Mucosa of stomach (tissue), 1 donor: ENCODE results near the gene HSPA9.

Experiments used
- H3K27me3 ChIP-seq: one replicate; pipeline ENCODE4 v1.7.0; 2013; ENCODE audit warnings: mild to moderate bottlenecking, low read length; ENCODE audit not compliant: control insufficient read depth, insufficient read depth
- H3K36me3 ChIP-seq: one replicate; pipeline ENCODE4 v1.7.0; 2013; ENCODE audit warnings: low read length; ENCODE audit not compliant: control insufficient read depth, insufficient read depth
- H3K4me1 ChIP-seq: one replicate; pipeline ENCODE4 v1.7.0; 2013; ENCODE audit warnings: mild to moderate bottlenecking, low read length; ENCODE audit not compliant: control insufficient read depth, insufficient read depth
- H3K4me3 ChIP-seq: one replicate; pipeline ENCODE4 v1.7.0; 2013; ENCODE audit warnings: low read length
- H3K9ac ChIP-seq: one replicate; pipeline ENCODE4 v1.7.0; 2013; ENCODE audit warnings: mild to moderate bottlenecking, low read length, moderate library complexity
- H3K9me3 ChIP-seq: one replicate; pipeline ENCODE4 v1.7.0; 2013; ENCODE audit warnings: mild to moderate bottlenecking, low read length, moderate library complexity; ENCODE audit not compliant: control insufficient read depth
- donor health status: Pancreatic carcinoma.

The HSPA9 gene

DNA sequence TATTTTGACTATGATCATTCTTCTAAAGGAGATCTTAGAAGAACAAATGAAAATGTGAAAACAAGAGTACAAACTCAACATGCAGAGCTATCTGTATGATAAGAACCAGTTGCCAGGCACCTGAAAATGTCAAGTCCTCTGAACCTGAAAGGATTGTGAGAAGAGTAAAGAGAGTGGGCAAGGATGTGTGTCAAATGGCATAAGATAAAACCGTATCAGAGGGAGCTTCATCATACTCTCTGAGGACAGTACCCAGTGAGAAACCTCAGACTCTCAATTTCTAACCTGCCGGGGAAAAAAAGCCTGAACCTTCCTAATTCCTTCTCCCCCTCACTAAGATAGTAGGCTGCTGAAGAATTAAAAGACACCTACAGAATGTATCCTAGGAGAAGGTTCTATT, 39.0 kb downstream of the HSPA9 start:
- peaks cover 13% of the 10 kb centered on the region for H3K4me1 ChIP-seq
- no peak overlapping the region for H3K4me3 ChIP-seq
- no peaks in the 10 kb centered on the region for H3K27me3 ChIP-seq
- H3K36me3 ChIP-seq: no peaks in the 10 kb centered on the region
- H3K9me3 ChIP-seq: no peaks in the 10 kb centered on the region
- no peak overlapping the region for H3K9ac ChIP-seq

DNA sequence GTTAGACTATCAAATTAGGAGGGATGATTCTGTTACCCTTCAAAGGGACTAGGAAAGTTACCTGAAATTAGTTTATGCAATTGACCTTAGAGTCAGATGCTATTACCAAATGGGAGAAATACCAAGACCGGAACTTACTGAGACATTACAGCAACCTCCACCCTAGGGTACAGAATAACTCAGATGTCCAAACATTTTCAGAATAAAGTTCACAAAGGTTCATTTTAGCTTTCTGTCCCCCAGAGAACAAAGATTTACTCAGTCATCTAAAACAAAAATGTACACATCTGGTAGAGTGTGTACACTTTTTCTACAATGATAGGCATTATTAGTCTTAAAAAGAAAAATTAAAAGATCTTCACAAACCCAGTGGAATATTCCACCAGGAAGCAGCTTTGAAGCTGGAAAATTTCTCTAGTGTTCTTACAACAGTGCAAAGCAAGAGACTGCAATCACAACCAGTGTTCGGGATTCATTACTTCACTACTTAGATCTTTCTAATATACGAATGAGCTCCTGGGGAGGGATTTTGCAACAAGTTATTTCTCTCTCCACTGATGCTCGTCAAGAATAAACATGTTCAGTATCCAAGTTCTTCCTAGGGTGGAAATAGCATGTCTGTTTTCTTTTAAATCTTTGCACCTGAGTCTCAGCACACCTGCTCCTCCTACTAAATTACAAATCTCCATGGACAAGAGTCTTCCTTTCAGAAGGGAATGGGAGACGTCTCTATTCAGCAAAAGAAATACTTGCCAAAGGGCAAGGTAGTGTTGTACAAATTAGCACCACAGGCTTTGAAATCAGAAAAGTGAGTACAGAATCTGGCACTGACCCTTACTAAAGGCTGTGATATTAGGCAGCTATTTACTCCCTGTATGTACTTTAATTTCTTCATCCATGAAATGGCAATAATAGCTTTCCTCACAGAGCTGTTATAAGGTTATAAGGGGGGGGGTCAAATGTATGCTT, 40.9 kb downstream of the HSPA9 start:
- Histone ChIP-seq H3K27me3 (no peaks in the 10 kb centered on the region), H3K4me1 (peaks cover 4% of the 10 kb centered on the region), H3K4me3 (no peak overlapping the region), H3K36me3 (no peaks in the 10 kb centered on the region), H3K9me3 (no peaks in the 10 kb centered on the region), H3K9ac (no peak overlapping the region)

DNA sequence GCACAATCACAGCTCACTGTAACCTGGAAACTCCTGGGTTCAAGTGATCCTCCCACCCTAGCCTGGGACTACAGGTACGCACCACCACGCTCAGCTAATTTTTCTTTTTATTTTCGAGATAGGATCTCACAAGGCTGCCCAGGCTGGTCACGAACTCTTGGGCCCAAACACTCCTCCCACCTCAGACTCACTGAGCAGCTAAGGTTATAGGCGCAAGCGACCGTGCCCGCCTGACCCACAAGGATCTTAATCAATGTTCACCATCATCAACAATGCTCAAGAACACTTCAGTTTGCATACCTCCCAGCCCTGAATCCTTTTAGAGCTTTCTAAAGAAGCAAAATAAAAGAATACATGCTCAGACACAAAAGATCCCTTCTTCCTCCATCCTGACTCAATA, 45.4 kb downstream of the HSPA9 start:
- H3K27me3 ChIP-seq: no peaks in the 10 kb centered on the region
- H3K9ac ChIP-seq: no peak overlapping the region
- peaks cover 4% of the 10 kb centered on the region for H3K4me1 ChIP-seq
- no peaks in the 10 kb centered on the region for H3K36me3 ChIP-seq
- no peak overlapping the region for H3K4me3 ChIP-seq
- no peaks in the 10 kb centered on the region for H3K9me3 ChIP-seq

DNA sequence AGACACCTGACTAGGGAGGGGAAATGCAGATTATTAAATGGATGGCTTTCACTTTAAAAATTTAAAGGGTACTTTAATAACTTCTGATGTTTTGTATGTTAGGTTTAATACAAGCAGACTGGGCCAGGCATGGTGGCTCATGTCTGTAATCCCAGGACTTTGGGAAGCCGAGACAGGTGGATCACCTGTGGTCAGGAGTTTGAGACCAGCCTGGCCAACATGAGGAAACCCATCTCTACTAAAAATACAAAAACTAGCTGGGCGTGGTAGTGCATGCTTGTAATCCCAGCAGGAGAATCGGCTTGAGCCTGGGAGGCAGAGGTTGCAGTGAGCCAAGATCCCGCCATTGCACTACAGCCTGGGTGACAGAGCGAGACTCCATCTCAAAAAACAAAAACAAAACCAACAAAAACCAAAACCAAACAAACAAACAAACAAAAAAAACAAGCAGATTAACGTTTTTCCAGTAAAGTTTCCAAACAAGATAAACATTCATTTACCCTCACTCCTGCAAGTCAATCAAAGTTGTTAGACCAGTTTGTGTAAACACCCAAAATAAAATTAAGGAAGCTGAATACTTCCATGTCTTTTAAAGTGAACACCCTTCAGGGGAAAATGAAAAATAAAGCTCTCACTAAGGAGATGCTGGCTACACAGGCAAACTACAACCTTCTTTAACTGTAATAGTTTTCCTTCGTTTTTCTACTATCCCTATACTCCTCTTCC, 46.3 kb downstream of the HSPA9 start:
- H3K36me3 ChIP-seq: no peaks in the 10 kb centered on the region
- no peaks in the 10 kb centered on the region for H3K9me3 ChIP-seq
- no peaks in the 10 kb centered on the region for H3K27me3 ChIP-seq
- peaks cover 4% of the 10 kb centered on the region for H3K4me1 ChIP-seq
- no peak overlapping the region for H3K9ac ChIP-seq
- no peak overlapping the region for H3K4me3 ChIP-seq

DNA sequence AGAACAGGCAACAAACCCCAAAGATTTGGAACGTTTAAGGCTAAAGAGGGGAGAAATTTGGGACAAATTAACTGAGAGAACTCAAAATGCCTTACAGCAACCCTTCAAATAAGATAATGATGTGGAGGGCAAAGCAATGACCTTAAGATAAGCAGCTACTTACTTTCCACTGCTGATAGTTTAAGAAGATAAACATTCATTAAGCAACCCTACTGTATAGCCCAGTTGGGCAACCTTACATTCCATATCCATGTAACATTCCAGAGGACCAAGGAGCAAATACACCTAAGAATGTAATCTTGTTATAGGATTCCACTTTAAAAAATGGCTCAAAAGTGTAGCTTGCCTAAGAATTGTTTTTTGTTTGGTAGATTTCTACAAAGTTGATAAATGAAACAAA, 47.0 kb downstream of the HSPA9 start:
- no peaks in the 10 kb centered on the region for H3K9me3 ChIP-seq
- peaks cover 4% of the 10 kb centered on the region for H3K4me1 ChIP-seq
- no peak overlapping the region for H3K9ac ChIP-seq

DNA sequence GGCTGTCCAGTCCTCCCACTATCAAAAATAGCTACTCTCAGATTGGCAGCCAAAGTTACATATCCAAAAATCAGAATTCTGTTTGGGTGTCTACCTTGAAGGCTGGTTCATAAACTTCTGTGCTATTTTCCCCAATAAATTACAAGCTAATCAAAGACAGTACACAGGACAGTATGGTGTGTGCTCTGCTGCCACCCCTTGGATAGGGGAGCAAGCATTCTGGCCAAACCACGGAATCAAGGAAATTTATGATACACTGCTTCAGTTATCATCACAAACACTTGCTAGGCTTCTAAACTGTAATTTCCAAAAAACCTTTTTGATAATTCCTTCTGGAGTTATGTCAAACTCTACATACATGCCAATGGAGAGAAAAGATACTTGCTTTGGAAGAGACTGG, 48.0 kb downstream of the HSPA9 start:
- Histone ChIP-seq H3K27me3 (no peaks in the 10 kb centered on the region), H3K4me3 (no peak overlapping the region), H3K4me1 (peaks cover 4% of the 10 kb centered on the region), H3K9ac (no peak overlapping the region), H3K36me3 (no peaks in the 10 kb centered on the region), H3K9me3 (no peaks in the 10 kb centered on the region)

More for the DNA sequence above, 47.0 kb downstream of the HSPA9 start:
- Histone ChIP-seq H3K27me3 (no peaks in the 10 kb centered on the region), H3K4me3 (no peak overlapping the region), H3K36me3 (no peaks in the 10 kb centered on the region)

DNA sequence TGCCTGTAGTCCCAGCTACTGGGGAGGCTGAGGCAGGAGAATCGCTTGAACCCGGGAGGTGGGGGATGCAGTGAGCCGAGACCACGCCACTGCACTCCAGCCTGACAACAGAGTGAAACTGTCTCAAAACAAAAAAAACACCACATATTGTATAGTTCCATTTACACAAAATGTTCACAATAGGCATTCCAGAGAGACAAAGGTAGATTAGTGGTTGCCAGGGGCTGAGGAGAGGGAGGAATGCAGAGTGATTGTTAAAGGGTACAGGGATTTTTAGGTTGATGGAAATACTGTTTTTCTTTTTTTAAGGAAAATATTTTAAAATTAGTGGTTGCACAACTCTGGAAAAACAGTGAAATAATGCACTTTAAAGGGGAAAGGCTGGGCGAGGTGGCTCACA, 51.8 kb downstream of the HSPA9 start:
- Histone ChIP-seq H3K4me1 (peaks cover 3% of the 10 kb centered on the region), H3K36me3 (no peaks in the 10 kb centered on the region), H3K4me3 (no peak overlapping the region), H3K9ac (no peak overlapping the region), H3K9me3 (no peaks in the 10 kb centered on the region), H3K27me3 (no peaks in the 10 kb centered on the region)

DNA sequence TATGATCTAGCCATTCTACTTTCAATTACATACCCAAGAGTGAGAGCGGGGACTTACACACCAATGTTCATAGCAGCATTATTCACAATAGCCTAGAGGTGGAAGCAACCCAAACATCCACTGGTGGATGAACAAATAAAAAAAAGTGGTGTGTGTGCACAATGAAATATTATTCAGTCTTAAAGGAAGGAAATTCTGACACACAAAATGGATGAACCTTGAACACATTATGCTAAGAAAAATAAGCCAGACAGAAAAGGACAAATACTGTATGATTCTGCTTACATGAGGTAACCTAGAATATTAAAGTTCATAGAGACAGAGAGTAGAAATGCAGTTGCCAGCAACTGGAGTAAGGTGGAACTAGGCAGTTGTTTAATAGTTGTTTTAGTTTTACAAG, 54.2 kb downstream of the HSPA9 start:
- Histone ChIP-seq H3K4me1 (no peaks in the 10 kb centered on the region), H3K9ac (no peak overlapping the region), H3K36me3 (no peaks in the 10 kb centered on the region), H3K27me3 (no peaks in the 10 kb centered on the region), H3K4me3 (no peak overlapping the region), H3K9me3 (no peaks in the 10 kb centered on the region)

DNA sequence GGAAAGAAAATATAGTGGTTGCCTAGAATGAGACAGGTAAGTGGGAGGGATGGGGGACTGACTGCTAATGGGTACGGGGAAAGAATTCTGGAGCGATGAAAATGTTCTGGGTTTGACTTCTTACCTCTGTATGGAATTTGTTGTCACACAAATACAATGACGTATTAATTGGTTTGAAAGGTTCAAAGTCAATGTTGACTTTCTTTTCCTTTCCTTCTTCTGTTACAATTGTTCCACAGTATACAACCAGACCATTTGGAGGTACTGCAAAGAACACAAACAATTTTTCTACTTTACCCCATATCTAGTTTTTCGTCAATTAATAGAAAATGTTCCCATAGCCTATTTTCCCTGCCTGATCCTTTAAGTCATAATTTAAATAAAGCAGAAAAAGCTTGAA, 57.8 kb downstream of the HSPA9 start:
- Histone ChIP-seq H3K4me1 (no peaks in the 10 kb centered on the region), H3K27me3 (no peaks in the 10 kb centered on the region), H3K9ac (no peak overlapping the region), H3K9me3 (no peaks in the 10 kb centered on the region), H3K4me3 (no peak overlapping the region), H3K36me3 (peaks cover 7% of the 10 kb centered on the region)

DNA sequence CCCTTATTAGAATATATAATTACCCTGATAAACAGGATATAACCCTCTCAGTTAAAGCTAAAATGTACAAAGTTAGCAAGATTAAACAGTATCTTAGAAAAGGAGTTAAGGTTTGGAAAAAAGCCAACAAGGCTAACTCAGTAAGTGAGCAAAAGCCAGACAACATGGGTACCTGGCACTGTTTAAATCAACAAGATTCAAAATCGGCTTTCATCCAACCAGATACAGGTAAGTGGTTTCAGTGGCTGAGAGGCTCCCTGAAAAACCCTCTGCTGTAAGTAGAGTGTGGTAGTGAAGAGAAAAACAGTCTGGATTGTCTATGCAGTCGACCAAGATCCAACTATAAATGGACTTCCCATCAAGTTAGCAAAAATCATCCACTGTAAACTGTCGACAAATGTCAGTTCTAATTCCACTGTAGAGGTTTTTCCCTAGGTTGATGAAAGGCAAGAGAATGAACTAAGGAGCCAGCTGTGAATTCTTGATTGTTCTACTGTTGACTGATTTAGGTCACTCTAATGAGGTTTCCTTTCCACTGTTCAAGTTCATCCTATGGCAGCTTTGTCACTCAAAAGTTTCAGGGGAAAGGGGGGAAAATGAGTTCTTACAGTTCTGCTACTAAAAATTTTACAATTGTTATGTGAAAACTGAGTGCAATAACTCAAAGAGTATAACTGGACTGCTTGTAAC, 59.5 kb downstream of the HSPA9 start:
- H3K4me1 ChIP-seq: no peaks in the 10 kb centered on the region
- H3K36me3 ChIP-seq: peaks cover 8% of the 10 kb centered on the region
- no peak overlapping the region for H3K9ac ChIP-seq
- no peak overlapping the region for H3K4me3 ChIP-seq
- no peaks in the 10 kb centered on the region for H3K9me3 ChIP-seq
- H3K27me3 ChIP-seq: no peaks in the 10 kb centered on the region

DNA sequence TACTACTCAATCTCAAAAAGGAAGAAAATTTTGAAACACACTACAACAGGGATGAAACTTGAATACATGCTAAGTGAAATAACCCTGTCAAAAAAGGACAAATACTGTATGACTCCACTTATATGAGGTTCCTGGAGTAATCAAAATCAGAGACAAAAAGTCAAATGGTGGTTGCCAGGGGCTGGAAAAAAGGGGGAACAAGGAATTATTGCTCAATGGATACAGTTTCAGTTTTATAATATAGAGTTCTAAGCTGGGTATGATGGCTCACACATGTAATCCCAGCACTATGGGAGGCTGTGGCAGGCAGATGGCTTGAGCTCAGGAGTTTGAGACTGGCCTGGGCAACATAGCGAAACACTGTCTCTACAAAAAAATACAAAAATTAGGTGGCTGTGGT, 61.2 kb downstream of the HSPA9 start:
- Histone ChIP-seq H3K36me3 (peaks cover 9% of the 10 kb centered on the region), H3K9ac (no peak overlapping the region), H3K4me1 (no peaks in the 10 kb centered on the region), H3K27me3 (no peaks in the 10 kb centered on the region), H3K9me3 (no peaks in the 10 kb centered on the region), H3K4me3 (no peak overlapping the region)

DNA sequence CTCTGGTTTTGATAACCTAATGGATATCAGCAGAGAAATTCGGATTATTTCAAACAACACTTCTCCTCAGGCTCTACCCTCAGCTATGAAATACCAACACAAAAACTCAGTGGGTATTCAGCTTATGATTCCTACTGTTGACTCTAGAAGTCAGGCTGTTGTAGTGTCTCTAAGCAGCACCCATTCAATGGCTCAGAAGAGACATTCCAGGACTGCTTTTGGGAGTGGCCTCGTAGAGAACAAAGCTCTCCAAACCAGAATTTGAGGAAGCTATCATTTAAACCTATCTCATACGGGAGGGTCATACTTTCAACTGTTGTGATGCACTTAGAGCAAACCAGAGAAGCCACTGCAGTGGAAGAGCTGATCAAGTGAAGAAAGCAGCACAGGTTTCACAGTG, 66.2 kb downstream of the HSPA9 start:
- Histone ChIP-seq H3K4me1 (no peaks in the 10 kb centered on the region), H3K9me3 (no peaks in the 10 kb centered on the region), H3K36me3 (peaks cover 13% of the 10 kb centered on the region), H3K9ac (no peak overlapping the region), H3K27me3 (no peaks in the 10 kb centered on the region), H3K4me3 (no peak overlapping the region)
